ENCODE results near the gene MARCHF7.
A peak's percentile ranks its signal among the peaks of the same experiment; 100 is the strongest.
"Not testable (repeated sequence)": the region's sequence is repeated elsewhere in the genome, so short reads cannot be mapped to it uniquely, and the experiment has no call there.

Gene MARCHF7

GRCh38 chr2:159712143-159712928, at the start of gene MARCHF7:
Gene MARCHF7 (plus strand): TSS chr2:159712506. CDS start chr2:159729023, 16,517 bp downstream.
- no peak for FAIRE-seq

GRCh38 chr2:159667423-159667822, 44.9 kb upstream of the MARCHF7 start:
- FAIRE-seq: not testable (repeated sequence)

- FAIRE-seq: no peak
These were observed 41.3 kb upstream of the MARCHF7 start for GRCh38 chr2:159671047-159671446.

GRCh38 chr2:159677654-159678053, 34.7 kb upstream of the MARCHF7 start:
- peak; percentile 89 for FAIRE-seq

GRCh38 chr2:159680692-159681091, 31.6 kb upstream of the MARCHF7 start:
- FAIRE-seq: no peak

GRCh38 chr2:159683817-159684216, 28.5 kb upstream of the MARCHF7 start:
- no peak for FAIRE-seq

GRCh38 chr2:159684796-159685195, 27.5 kb upstream of the MARCHF7 start:
- FAIRE-seq: no peak

GRCh38 chr2:159694500-159695040, 17.7 kb upstream of the MARCHF7 start:
- no peak for FAIRE-seq

- no peak for FAIRE-seq
These were observed 16.4 kb upstream of the MARCHF7 start for GRCh38 chr2:159695795-159696448.

- no peak for FAIRE-seq
These were observed 8.8 kb upstream of the MARCHF7 start for GRCh38 chr2:159703491-159703890.

- no peak for FAIRE-seq
These were observed 5.8 kb upstream of the MARCHF7 start for GRCh38 chr2:159706385-159706980.

GRCh38 chr2:159708066-159708760, 4.1 kb upstream of the MARCHF7 start:
- no peak for FAIRE-seq

GRCh38 chr2:159710601-159711180, 1.6 kb upstream of the MARCHF7 start:
- no peak for FAIRE-seq

- FAIRE-seq: peak; percentile 9
These were observed 654 bp upstream of the MARCHF7 start for GRCh38 chr2:159711562-159712142.

- no peak for FAIRE-seq
These were observed 669 bp downstream of the MARCHF7 start for GRCh38 chr2:159712929-159713420.

GRCh38 chr2:159713631-159714246, 1.4 kb downstream of the MARCHF7 start:
- FAIRE-seq: no peak

GRCh38 chr2:159714247-159714930, 2.1 kb downstream of the MARCHF7 start:
- FAIRE-seq: no peak

- FAIRE-seq: no peak
These were observed 3.1 kb downstream of the MARCHF7 start for GRCh38 chr2:159715451-159715850.

- FAIRE-seq: not testable (repeated sequence)
These were observed 4.1 kb downstream of the MARCHF7 start for GRCh38 chr2:159716409-159716808.

- no peak for FAIRE-seq
These were observed 4.6 kb downstream of the MARCHF7 start for GRCh38 chr2:159716857-159717256.

- no peak for FAIRE-seq
These were observed 8.4 kb downstream of the MARCHF7 start for GRCh38 chr2:159720676-159721075.
